DOHH2 (cell line): ENCODE results near the gene ATP5F1E.

Experiments used
- CTCF ChIP-seq: fragments of 200-600 bp; sonication (generic); IDR thresholded peaks from one replicate; pipeline ENCODE4 v1.5.1; 2014; ENCODE audit warnings: antibody characterized with exemption, mild to moderate bottlenecking, low read depth, low read length; ENCODE audit not compliant: poor library complexity, severe bottlenecking
- EZH2phosphoT487 ChIP-seq: fragments of 200-600 bp; sonication (generic); IDR thresholded peaks from 2 replicates; pipeline ENCODE4 v1.6.1; 2017; ENCODE audit warnings: borderline replicate concordance, mild to moderate bottlenecking, antibody characterized with exemption, low read length, moderate library complexity, mixed read lengths

GRCh38 chr20:59023616-59024015, 8.5 kb downstream of the ATP5F1E start:
- TF ChIP-seq CTCF (no peak), EZH2phosphoT487 (no peak)
